Measurements from ENCODE around the gene TOP2B. TPM values are rescaled to one million over a fixed set of nuclear protein-coding genes. Genes with fewer than 3 reads are reported as not detected.

The TOP2B gene
- total RNA-seq, 1 donor from 2014 or later = 123 TPM

GRCh38 chr3:25673738-25674298 lies 9.1 kb upstream of the TOP2B start:
- intact Hi-C loops (cut with micrococcal nuclease) = no loop called here

DNA sequence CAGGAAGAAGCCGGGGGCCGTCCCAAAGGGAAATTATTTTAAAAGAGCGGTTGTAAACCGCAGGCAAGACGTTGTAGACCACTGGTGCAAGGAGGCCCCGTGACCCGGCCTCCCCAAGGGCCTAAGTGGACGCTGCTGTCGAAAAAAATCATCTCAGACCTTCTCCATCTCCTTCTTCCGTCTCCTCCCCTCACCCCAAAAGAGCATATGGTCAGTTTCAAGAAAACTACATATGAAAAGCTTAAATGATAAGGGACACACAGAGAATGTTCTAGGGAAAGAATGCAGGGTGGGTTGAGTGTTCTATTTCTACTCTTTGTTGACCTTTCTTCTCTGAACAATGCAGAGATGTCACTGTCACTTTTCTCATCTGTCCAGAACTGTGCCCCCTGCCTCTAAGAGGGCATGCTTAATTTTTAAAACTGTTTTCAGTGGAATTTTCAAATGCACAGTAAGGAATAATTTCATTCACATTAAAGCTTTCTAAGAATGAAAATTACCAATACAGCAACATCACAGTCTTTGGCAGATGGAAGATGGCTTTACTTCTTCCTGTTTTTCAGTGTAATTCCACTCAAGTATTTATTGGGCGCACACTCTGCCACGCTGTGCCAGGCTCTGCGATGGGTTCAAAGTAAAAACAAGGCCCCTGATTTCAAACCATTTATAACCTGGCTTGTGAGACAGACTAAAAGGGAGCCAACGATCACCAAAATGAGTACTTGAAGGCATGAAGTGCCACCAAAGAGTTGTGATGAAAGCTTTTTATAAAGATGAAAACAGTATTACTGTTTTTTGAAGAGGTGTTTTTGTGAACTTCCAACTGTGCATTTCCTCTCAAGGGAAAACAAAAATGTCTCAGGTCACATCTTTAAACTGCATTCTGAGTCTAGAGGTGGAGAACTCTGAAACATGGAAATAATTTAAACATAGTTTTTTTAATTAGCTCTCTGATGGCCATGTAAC lies 891 bp upstream of the TOP2B start:
- intact Hi-C loops (cut with micrococcal nuclease) = loop anchor here (1.0 to 10.0 kb wide), 7 partner anchors 57 to 1861 kb away; partner anchors contain the start of genes NGLY1, NKIRAS1, OXSM and RPL15

- intact Hi-C loops (cut with micrococcal nuclease) = loop anchor here (1.0 to 10.0 kb wide), 7 partner anchors 9 to 1859 kb away; partner anchors contain the start of genes NKIRAS1, RPL15 and UBE2E1
These were observed 567 bp downstream of the TOP2B start for GRCh38 chr3:25663869-25664811.

DNA sequence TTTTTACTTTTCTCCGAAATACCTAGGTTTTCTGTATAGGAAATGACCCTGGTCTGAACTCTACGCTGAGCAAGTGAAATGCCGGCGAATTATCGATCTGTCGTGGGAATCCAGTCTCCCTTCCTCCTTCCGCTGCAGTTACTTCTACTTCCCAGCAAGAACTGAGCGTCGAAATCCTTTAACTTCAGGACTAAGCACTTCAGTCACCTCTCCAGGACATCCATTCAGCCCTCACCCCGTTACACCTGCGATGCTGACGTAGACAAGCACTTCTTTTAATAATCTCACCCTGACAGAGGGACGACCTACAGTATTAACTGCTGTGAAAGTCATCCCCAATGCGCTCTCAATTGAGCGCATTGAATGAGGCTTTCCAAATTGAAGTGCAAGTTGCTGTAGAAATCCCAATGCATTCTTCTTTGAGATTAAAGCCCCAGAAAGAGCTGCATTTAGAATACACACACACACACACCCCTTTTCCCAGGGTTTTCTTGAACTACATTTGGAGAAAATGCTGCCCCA lies 1.3 kb downstream of the TOP2B start:
- intact Hi-C loops (cut with micrococcal nuclease) = loop anchor here (1.0 to 10.0 kb wide), 6 partner anchors 8 to 1859 kb away; partner anchors contain the start of genes NKIRAS1, RPL15 and UBE2E1

GRCh38 chr3:25662736-25663320 lies 1.9 kb downstream of the TOP2B start:
- intact Hi-C loops (cut with micrococcal nuclease) = loop anchor here (1.0 to 10.0 kb wide), 6 partner anchors 8 to 1858 kb away; partner anchors contain the start of genes NKIRAS1, RPL15 and UBE2E1

- intact Hi-C loops (cut with micrococcal nuclease) = loop anchor here (5.0 to 10.0 kb wide), 3 partner anchors 250 to 1857 kb away; partner anchors contain the start of genes NKIRAS1, RPL15 and UBE2E1
These were observed 2.8 kb downstream of the TOP2B start for GRCh38 chr3:25661694-25662437.

DNA sequence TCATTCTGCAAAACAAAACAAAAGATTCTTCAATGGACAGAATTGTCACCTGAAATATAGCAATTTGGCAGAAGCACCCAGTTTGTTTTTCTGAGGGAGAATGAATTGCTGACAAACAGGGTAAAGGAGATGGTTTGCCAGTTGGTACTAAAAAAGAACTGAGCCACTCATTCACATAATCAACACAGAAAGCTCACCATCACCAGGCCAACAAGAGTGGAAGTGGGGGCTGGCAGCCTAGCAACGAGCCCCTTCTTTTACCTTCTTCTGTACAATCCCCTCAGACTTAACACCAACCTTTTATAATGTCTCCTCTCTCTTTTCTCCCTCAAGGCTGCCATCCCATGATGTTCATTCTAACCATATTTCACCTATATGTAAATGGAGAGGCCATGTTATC lies 5.9 kb downstream of the TOP2B start:
- intact Hi-C loops (cut with micrococcal nuclease) = no loop called here

DNA sequence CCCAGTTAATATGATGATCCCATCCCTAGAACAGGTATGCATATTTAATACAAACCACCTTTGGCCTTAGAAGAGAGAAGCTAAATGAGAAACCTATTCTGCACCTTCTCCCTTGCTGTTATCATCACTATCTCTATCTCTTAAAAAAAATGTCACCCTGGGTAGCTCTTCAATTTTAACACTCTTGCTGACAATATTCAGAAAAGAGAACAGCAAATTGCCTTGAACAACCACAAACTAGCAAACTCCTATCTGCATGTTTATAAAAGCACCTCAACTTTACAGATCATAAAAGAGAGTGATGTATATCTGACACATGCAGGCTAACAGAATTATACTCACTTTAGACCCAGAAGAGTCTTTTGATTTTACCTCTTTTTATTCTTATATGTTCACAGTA lies 7.4 kb downstream of the TOP2B start:
- intact Hi-C loops (cut with micrococcal nuclease) = no loop called here

DNA sequence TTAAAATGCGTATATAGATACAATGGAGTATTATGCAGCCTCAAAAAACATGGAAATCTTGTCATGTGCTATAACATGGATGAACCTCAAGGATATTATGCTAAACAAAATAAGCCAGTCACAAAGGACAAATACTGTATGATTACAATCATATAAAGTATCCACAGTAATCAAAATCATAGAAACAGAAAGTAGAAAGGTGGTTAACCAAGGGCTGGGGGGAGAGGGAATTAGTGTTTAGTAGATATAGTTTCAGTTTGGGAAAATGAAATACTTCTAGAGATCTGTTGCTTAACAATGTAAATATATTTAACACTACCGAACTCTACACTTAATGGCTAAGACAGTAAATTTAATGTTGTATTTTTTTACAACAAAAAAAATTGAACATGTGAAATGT lies 9.0 kb downstream of the TOP2B start:
- intact Hi-C loops (cut with micrococcal nuclease) = loop anchor here (1.0 kb wide), 1 partner anchor 8 kb away; no protein-coding TSS in a partner anchor

DNA sequence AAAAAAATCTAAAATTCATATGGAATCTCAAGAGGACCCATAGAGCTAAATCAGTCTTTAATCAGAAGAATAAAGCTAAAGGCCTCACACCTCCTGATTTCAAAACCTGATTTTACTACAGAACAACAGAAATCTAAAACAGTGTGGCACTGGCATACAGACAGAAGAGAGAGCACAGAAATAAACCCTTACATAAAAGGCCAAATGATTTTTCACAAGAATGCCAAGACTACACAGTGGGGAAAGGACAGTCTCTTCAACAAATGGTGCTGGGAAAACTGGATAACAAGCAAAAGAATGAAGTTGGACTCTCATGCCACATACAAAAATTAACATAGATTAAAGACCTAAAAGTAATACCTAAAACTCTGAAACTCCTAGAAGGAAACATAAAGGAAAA lies 10.1 kb downstream of the TOP2B start:
- intact Hi-C loops (cut with micrococcal nuclease) = no loop called here

DNA sequence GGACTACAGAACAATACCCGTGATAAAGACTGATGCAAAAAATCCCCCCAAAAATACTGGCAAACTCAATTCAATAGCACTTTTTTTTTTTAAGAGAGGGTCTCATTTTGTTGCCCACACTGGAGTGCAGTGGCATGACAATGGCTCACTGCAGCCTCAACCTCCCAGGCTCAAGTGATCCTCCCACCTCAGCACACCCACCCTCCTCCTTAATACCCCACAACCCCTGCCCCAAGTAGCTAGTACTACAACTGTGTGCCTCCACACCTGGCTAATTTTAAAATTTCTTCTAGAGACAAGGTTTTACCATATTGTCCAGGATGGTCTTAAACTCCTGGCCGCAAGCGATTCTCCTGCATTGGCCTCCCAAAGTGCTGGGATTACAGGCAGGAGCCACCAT lies 11.4 kb downstream of the TOP2B start:
- intact Hi-C loops (cut with micrococcal nuclease) = no loop called here

- intact Hi-C loops (cut with micrococcal nuclease) = no loop called here
These were observed 11.8 kb downstream of the TOP2B start for GRCh38 chr3:25652921-25653320.

DNA sequence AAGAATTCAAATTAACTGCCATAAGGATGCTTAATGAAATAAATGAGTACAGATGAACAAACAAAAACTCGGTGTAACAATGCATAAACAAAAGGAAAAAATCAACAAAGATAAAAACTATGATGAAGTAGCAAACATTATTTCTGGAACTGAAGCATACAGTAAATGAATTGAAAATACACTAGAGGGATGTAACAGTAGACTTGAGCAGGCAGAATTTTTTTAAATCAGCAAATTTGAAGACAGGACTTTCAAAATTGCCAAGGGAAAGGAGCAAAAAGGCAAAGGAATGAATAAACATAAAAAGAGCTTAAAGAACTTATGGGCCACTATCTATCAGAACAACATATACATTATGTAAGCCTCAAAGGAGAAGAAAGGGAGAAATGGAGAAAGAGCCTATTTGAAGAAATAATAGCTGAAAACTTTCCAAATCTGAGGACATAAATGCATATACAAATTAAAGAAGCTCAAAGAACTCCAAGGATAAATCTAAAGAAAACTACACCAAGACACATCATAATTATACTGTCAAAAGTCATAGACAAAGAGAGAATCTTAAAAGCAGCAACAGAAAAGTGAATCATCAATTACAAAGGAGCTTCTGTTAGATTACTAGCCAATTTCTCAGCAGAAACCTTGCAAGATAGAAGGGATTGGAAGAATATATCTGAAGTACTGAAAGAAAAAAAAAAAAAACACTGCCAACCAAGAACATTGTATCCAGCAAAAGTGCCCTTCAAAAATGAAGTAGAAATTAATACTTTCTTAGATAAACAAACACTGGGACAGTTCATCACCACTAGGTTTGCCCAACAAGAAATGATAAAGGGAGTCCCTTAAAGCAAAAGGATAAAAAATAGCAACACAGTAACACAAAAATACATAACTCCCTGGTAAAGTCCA lies 15.5 kb downstream of the TOP2B start:
- intact Hi-C loops (cut with micrococcal nuclease) = loop anchor here (1.0 to 5.0 kb wide), 7 partner anchors 14 to 458 kb away; partner anchors contain the start of gene NGLY1

GRCh38 chr3:25648107-25648535 lies 16.6 kb downstream of the TOP2B start:
- intact Hi-C loops (cut with micrococcal nuclease) = loop anchor here (1.0 to 5.0 kb wide), 6 partner anchors 15 to 459 kb away; partner anchors contain the start of gene NGLY1

DNA sequence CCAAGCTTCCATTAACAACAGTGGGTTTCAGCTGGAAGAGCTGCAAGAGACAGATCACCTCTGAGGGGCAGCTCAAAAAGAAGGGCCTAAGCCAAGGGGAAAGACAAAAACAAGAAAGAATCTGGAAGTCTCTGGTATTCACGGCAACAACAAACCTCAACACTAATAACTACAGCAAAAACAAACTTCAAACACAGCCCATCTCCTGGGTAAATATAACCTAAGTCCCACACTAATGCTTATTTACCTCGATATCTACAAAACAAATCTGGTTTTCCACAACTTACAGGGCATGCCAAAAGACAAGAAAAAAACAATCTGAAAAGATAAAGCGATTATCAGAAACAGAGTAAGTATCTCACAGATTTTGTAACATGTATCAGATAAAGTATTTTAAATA lies 29.7 kb downstream of the TOP2B start:
- intact Hi-C loops (cut with micrococcal nuclease) = no loop called here

DNA sequence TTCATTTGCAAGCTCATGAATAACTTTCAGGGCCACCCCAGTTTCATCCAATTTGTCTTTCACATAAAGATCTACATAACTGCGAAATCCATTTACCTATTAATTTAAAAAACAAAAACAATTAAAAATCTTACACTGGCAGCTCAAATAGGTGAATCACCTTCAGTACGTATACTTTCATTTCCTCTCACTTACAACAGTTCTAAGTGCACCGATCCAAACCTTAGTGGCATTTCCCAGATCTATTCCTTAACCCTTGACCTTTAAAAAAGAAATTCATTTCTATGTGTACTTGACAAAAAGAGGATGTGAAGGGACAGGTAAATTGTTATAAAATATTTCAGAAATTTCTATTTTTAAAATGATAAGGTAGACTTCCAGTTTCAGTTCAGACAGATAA lies 30.8 kb downstream of the TOP2B start:
- intact Hi-C loops (cut with micrococcal nuclease) = no loop called here

DNA sequence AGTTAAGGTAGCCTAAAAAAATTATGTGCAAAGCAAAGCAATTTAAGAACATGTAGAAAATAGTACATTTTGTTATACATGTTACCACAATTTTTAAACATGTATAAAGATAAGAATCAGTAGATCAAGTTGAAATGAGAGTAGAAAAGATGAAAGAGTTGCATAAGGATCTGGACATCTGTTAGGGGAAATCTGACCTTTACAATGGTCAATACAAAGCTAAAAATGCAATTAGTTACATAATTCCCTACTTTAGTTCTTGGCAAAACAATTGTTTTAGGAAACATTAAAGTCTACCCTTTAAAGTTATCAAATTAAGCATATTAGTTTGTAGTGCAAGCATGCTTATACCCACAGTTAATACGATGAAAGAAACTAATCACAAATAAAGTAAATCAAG lies 32.7 kb downstream of the TOP2B start:
- intact Hi-C loops (cut with micrococcal nuclease) = loop anchor here (2.0 kb wide), 1 partner anchor 15 kb away; no protein-coding TSS in a partner anchor

- intact Hi-C loops (cut with micrococcal nuclease) = no loop called here
These were observed 43.6 kb downstream of the TOP2B start for GRCh38 chr3:25621087-25621486.
